Measurements from ENCODE around the gene TACC2.
"Not testable (repeated sequence)": the region's sequence is repeated elsewhere in the genome, so short reads cannot be mapped to it uniquely, and the experiment has no call there.

The TACC2 gene

DNA sequence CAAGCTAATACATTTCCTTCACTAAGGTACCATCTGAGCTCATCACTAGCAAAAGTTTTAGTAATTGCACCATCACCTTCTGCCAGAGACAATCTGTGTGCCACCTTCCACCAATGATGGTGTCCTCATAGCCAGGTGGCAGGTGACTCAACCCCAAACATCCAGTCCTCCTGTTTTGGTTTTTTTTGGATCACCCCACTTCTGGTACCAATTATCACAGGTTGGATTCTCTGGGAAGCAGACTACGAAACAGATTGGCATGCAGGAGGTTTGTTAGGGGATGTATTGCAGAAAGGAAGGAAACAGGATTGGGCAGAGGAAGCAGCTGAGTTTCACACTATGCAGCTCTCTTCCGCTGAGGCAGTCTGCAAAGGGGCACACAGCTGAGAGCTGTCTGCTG lies 4.5 kb upstream of the TACC2 start:
- no peak overlapping the region for H3K4me3 ChIP-seq (ENCODE audit: low read length)
- DNase-seq (ENCODE audit: low read depth) = no peak
- TF ChIP-seq, protein P1, sequence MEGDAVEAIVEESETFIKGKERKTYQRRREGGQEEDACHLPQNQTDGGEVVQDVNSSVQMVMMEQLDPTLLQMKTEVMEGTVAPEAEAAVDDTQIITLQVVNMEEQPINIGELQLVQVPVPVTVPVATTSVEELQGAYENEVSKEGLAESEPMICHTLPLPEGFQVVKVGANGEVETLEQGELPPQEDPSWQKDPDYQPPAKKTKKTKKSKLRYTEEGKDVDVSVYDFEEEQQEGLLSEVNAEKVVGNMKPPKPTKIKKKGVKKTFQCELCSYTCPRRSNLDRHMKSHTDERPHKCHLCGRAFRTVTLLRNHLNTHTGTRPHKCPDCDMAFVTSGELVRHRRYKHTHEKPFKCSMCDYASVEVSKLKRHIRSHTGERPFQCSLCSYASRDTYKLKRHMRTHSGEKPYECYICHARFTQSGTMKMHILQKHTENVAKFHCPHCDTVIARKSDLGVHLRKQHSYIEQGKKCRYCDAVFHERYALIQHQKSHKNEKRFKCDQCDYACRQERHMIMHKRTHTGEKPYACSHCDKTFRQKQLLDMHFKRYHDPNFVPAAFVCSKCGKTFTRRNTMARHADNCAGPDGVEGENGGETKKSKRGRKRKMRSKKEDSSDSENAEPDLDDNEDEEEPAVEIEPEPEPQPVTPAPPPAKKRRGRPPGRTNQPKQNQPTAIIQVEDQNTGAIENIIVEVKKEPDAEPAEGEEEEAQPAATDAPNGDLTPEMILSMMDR (conservative IDR thresholded peaks at IDR 0.05; ENCODE audit: low read depth, low read length) = no peak

DNA sequence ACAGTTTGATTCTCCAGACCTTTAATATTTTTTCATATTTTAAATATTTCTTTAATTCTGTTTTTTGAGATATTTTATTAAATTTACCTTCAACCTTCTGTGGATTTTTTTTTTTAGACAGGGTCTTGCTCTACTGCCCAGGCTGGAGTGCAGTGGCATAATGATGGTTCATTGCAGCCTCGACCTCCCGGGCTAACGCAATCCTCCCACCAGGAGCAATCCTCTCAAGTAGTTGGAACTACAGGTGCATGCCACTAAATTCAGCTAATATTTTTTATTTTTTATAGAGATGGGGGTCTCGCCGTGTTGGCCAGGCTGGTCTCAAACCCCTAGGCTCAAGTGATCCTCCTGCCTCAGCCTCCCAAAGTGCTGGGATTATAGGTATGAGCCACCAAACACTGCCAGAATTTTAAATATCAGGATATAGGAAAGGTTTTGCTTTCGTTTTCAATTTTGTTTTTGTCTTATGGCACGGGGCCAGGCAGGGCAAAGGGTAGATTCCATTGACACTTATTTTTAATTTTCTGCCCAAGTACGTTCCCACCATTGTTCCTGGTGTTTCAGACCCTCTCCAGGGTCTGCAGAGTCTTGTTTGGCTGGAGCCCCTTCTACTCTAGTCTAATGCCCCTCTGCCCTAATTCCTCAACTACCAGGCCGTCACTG lies 1.2 kb downstream of the TACC2 start:
- no peak overlapping the region for H3K4me3 ChIP-seq (ENCODE audit: low read length)
- TF ChIP-seq, protein P1 (conservative IDR thresholded peaks at IDR 0.05; ENCODE audit: low read depth, low read length) = no peak

DNA sequence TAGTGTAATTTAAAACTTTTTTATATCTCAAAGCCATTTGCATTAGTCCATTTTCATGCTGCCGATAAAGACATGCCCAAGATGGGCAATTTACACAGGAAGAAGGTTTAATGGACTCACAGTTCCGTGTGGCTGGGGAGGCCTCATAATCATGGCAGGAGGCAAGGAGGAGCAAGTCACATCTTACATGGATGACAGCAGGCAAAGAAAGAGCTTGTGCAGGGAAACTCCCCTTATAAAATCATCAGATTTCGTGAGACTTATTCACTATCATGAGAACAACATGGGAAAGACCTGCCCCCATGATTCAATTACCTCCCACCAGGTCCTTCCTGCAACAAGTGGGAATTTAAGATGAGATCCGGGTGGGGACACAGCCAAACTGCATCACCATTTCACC lies 2.8 kb downstream of the TACC2 start:
- not testable (repeated sequence) for DNase-seq (ENCODE audit: low read depth); H3K4me3 ChIP-seq (ENCODE audit: low read length)

More for the DNA sequence above, 1.2 kb downstream of the TACC2 start:
- no peak for DNase-seq (ENCODE audit: low read depth)

DNA sequence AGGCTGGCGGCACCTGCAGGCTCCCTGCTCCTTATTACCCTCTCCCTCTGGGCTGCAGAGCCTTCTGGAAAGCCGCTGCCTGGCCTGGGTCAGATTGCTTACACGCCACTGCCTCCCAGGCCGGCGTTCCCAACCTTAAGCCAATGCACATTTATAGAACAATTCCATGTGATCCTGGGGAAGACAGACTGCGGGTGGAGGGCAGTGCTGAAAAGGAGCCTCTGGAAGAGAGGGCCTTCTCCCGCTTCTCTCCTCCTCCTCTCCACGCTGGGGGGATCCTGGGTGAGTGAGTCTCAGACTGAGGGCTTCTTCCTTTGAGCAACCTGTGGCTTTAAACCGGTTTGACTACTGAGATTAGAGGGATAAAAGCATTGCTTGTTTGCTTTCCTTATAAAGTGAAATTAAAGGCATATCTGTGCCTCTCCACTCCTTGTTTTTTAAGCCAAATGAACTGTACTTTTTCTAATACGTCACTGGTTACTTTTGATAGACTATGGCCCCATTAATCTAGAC lies 5.5 kb downstream of the TACC2 start:
- TF ChIP-seq, protein P1 (conservative IDR thresholded peaks at IDR 0.05; ENCODE audit: low read depth, low read length) = no peak
- no peak overlapping the region for H3K4me3 ChIP-seq (ENCODE audit: low read length)
- no peak for DNase-seq (ENCODE audit: low read depth)

DNA sequence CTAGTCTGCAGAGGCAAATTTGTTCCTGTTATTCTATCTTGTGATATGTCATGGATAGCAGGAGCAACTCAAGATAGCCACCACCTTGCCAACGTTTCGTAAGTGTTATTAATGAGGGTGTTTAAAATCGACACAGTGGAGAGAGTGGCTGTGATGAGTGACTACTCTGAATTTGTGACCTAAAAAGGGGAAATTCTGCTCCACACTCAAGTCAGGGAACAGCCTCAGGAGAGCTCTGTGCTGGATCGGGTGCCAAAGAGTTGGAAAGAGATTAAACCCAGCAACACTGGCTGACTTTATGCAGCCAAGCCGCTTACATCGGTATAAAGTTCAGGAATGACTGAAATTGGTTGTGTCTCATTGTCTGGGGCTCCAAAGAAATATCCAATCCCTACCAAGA lies 9.5 kb downstream of the TACC2 start:
- TF ChIP-seq, protein P1 (conservative IDR thresholded peaks at IDR 0.05; ENCODE audit: low read depth, low read length) = no peak
- DNase-seq (ENCODE audit: low read depth) = no peak
- no peak overlapping the region for H3K4me3 ChIP-seq (ENCODE audit: low read length)

DNA sequence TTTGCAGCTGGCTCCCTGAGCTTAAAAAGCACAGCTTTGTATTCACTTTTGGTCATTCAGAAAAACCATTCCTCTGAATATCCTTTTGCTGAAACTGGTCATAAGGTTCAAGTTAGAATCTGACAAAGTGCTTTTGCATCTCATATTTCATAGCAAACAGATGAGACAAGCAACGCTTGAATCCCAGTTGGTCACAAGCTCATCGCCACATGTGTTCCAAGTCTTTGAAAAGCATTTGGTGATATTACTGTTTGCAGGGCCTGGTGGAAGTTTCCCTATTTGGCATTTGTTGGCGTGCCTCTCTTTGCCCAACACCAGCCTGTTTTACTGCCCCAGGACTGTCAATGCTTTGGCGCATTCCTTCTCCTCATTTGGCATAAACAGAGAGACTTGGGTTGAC lies 10.3 kb downstream of the TACC2 start:
- TF ChIP-seq, protein P1 (conservative IDR thresholded peaks at IDR 0.05; ENCODE audit: low read depth, low read length) = no peak
- no peak for DNase-seq (ENCODE audit: low read depth)
- H3K4me3 ChIP-seq (ENCODE audit: low read length) = no peak overlapping the region

DNA sequence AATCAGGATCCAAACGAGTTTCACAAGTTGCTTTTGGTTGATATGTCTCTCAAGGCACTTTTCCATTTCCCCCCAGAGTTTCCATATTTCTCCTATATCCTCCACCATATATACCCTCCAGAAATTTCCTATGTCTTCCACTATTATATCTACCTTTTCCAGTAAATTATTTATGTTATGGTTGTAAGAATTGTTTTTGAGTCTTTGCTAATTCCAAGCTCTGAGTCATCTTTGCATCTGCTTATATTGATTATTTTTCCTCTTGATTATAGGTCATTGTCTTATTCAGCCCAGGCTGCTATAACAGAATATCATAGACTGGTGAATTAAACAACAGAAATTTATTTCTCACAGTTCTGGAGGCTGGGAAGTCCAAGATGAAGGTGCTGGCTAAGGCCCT lies 12.7 kb downstream of the TACC2 start:
- no peak for DNase-seq (ENCODE audit: low read depth)
- H3K4me3 ChIP-seq (ENCODE audit: low read length) = no peak overlapping the region
- TF ChIP-seq, protein P1 (conservative IDR thresholded peaks at IDR 0.05; ENCODE audit: low read depth, low read length) = no peak

Data from retinal pigment epithelial cell (primary cell).